HepG2 (cell line): ENCODE measurements around the gene GLUL. TPM values are rescaled to one million over a fixed set of nuclear protein-coding genes. Genes with fewer than 3 reads are reported as not detected.

ENCODE experiments used
- ATF1 ChIP-seq: IDR thresholded peaks from 2 replicates; pipeline ENCODE4 v1.6.1; 2016; ENCODE audit warnings: mild to moderate bottlenecking, control low read depth
- EP300 ChIP-seq, 3 experiments: sonication (generic) in 1 of 3; formaldehyde crosslinking in 1 of 3; IDR thresholded peaks; 2 replicates each; pipeline versions ENCODE4 v1.5.1 to v1.6.1; 2011 to 2020; ENCODE audit warnings: low read depth in 2 of 3, low read length in 2 of 3, borderline replicate concordance in 1 of 3, improper control_type of control experiment in 1 of 3, mild to moderate bottlenecking in 1 of 3, missing genetic modification reagents in 1 of 3, moderate library complexity in 1 of 3
- FOXM1 ChIP-seq: sonication (generic); formaldehyde crosslinking; IDR thresholded peaks from 2 replicates; pipeline ENCODE4 v1.5.0; 2020; ENCODE audit warnings: missing genetic modification reagents
- KLF9 ChIP-seq: IDR thresholded peaks from 2 replicates; pipeline ENCODE4 v1.6.1; 2016; ENCODE audit warnings: low read depth
- MAZ ChIP-seq, 2 experiments: sonication (generic) in 1 of 2; formaldehyde crosslinking in 1 of 2; IDR thresholded peaks; 2 replicates each; pipeline versions ENCODE4 v1.5.0 to v1.6.1; 2012 to 2020; ENCODE audit warnings: low read depth in 2 of 2, mild to moderate bottlenecking in 2 of 2, borderline replicate concordance in 1 of 2, improper control_type of control experiment in 1 of 2, low read length in 1 of 2, missing genetic modification reagents in 1 of 2, moderate library complexity in 1 of 2
- MIER3 ChIP-seq: IDR thresholded peaks from 2 replicates; pipeline ENCODE4 v1.6.1; 2016; ENCODE audit warnings: missing compliant biosample characterization, borderline replicate concordance
- POLR2A ChIP-seq, 2 experiments: IDR thresholded peaks; 2 replicates each; pipeline ENCODE4 v1.6.1; 2011; ENCODE audit warnings: low read depth in 2 of 2, low read length in 2 of 2, mild to moderate bottlenecking in 1 of 2, moderate library complexity in 1 of 2; ENCODE audit not compliant: insufficient read depth in 1 of 2
- SIN3B ChIP-seq: fragments of 150-350 bp; IDR thresholded peaks from 2 replicates; pipeline ENCODE4 v1.6.1; 2014; ENCODE audit warnings: low read length
- TBX2 ChIP-seq: sonication (generic); formaldehyde crosslinking; IDR thresholded peaks from 2 replicates; pipeline ENCODE4 v1.5.0; 2020; ENCODE audit warnings: missing genetic modification reagents, mild to moderate bottlenecking, borderline replicate concordance
- ZFP41 ChIP-seq: sonication (generic); formaldehyde crosslinking; IDR thresholded peaks from 2 replicates; pipeline ENCODE4 v1.4.0; 2020; ENCODE audit warnings: mild to moderate bottlenecking, missing genetic modification reagents, borderline replicate concordance
- ZFP62 ChIP-seq: sonication (generic); formaldehyde crosslinking; IDR thresholded peaks from 2 replicates; pipeline ENCODE4 v1.4.0; 2020; ENCODE audit warnings: missing genetic modification reagents
- ZNF207 ChIP-seq: fragments of 450-650 bp; IDR thresholded peaks from 2 replicates; pipeline ENCODE4 v1.6.1; 2016; ENCODE audit warnings: antibody characterized with exemption, borderline replicate concordance
- ZNF230 ChIP-seq: sonication (generic); formaldehyde crosslinking; IDR thresholded peaks from 2 replicates; pipeline ENCODE4 v1.4.0; 2020; ENCODE audit warnings: mild to moderate bottlenecking, missing genetic modification reagents
- ZNF331 ChIP-seq: sonication (generic); formaldehyde crosslinking; IDR thresholded peaks from 2 replicates; pipeline ENCODE4 v1.4.0; 2020; ENCODE audit warnings: missing genetic modification reagents
- ZNF510 ChIP-seq: sonication (generic); formaldehyde crosslinking; IDR thresholded peaks from 2 replicates; pipeline ENCODE4 v1.4.0; 2020; ENCODE audit warnings: low read depth, mild to moderate bottlenecking, missing genetic modification reagents
- ZNF766 ChIP-seq: sonication (generic); formaldehyde crosslinking; IDR thresholded peaks from 2 replicates; pipeline ENCODE4 v1.5.0; 2020; ENCODE audit warnings: missing genetic modification reagents, borderline replicate concordance
- polyA plus RNA-seq, 8 experiments: library from polyadenylated mRNA; depleted of rRNA in 3 of 8; stranded (reverse) in 7 of 8; unstranded in 1 of 8; fragments of >200 nt; fragmentation: Illumina TruSeq in 4 of 8; extraction: Trizol in 4 of 8; gene quantifications; 2 replicates each; pipeline versions ENCODE4 v1.2.1 to v1.2.3, GENCODE V29; 2011 to 2016; ENCODE audit warnings: low read depth in 4 of 8, missing spikeins in 1 of 8, mixed read lengths in 1 of 8; ENCODE audit not compliant: insufficient read depth in 1 of 8
- total RNA-seq, 5 experiments: library from RNA; depleted of rRNA; stranded (reverse); fragments of >200 nt; fragmentation: Illumina TruSeq; extraction: Trizol; gene quantifications; 2 replicates each; pipeline ENCODE4 v1.2.3, GENCODE V29; 2016; ENCODE audit warnings: low read depth in 1 of 5
- TF ChIP-seq, protein P1 (sequence below): sonication (generic); formaldehyde crosslinking; IDR thresholded peaks from 2 replicates; pipeline ENCODE4 v1.4.0; 2020; ENCODE audit warnings: mild to moderate bottlenecking, missing genetic modification reagents
- TF ChIP-seq, protein P2 (sequence below): sonication (generic); formaldehyde crosslinking; IDR thresholded peaks from 2 replicates; pipeline ENCODE4 v1.5.0; 2020; ENCODE audit warnings: mild to moderate bottlenecking, missing genetic modification reagents, borderline replicate concordance
- TF ChIP-seq, protein P3 (sequence below): sonication (generic); formaldehyde crosslinking; IDR thresholded peaks from 2 replicates; pipeline ENCODE4 v1.5.0; 2020; ENCODE audit warnings: missing genetic modification reagents
- TF ChIP-seq, protein P4 (sequence below): sonication (generic); formaldehyde crosslinking; IDR thresholded peaks from 2 replicates; pipeline ENCODE4 v1.4.0; 2020; ENCODE audit warnings: mild to moderate bottlenecking, missing genetic modification reagents

GLUL gene
- total and polyA plus RNA-seq, 2 of the 13 experiments (the other 11 are each of a cell fraction or from before 2014, with no cell fraction given), result 423 to 827 TPM

DNA sequence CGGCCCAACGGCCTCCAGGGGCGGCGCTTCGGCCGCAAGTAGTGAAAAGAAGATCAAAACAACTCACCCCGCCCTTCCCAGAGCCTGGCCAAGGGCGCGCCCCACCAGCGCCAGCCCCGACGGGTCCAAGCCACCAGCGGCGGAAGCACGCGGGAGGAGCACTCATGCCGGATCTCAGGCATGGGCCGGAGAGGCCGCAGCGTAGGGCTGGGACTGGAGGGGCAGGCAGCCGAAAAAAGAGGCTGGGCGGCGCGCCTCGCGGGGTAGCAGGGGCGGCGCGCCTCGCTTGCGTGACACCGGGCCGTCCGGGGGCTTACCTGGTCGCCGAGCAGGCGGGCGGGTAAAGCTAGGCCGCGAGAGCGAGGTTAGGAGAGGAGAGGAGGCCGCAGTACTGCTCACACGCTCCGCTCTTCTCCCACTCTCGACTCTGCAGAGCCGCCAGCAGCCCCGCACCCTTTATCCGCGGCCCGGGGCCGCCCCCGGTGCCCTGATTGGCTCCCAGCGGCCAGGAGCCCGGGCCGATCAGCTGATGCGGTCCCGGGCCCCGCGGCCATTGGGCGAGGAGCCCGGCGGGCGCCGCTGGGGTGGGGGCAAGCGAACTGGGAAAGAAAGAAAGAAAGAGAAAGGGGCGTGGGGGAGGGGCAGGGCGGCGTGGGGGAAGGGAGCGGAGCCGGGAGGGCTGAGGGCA lies at the start of gene GLUL (continued):
- TF ChIP-seq, protein P1, sequence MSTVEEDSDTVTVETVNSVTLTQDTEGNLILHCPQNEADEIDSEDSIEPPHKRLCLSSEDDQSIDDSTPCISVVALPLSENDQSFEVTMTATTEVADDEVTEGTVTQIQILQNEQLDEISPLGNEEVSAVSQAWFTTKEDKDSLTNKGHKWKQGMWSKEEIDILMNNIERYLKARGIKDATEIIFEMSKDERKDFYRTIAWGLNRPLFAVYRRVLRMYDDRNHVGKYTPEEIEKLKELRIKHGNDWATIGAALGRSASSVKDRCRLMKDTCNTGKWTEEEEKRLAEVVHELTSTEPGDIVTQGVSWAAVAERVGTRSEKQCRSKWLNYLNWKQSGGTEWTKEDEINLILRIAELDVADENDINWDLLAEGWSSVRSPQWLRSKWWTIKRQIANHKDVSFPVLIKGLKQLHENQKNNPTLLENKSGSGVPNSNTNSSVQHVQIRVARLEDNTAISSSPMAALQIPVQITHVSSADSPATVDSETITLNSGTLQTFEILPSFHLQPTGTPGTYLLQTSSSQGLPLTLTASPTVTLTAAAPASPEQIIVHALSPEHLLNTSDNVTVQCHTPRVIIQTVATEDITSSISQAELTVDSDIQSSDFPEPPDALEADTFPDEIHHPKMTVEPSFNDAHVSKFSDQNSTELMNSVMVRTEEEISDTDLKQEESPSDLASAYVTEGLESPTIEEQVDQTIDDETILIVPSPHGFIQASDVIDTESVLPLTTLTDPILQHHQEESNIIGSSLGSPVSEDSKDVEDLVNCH, result peak; percentile 76; the same call in 1 of the 2 replicates
- no peak for TF ChIP-seq SIN3B
- no peak; the same call in 1 of the 2 replicates for TF ChIP-seq ZNF766 (CRISPR knock-in tag)
- TF ChIP-seq TBX2 (CRISPR knock-in tag), result no peak; the same call in 1 of the 2 replicates
- TF ChIP-seq, protein P2, sequence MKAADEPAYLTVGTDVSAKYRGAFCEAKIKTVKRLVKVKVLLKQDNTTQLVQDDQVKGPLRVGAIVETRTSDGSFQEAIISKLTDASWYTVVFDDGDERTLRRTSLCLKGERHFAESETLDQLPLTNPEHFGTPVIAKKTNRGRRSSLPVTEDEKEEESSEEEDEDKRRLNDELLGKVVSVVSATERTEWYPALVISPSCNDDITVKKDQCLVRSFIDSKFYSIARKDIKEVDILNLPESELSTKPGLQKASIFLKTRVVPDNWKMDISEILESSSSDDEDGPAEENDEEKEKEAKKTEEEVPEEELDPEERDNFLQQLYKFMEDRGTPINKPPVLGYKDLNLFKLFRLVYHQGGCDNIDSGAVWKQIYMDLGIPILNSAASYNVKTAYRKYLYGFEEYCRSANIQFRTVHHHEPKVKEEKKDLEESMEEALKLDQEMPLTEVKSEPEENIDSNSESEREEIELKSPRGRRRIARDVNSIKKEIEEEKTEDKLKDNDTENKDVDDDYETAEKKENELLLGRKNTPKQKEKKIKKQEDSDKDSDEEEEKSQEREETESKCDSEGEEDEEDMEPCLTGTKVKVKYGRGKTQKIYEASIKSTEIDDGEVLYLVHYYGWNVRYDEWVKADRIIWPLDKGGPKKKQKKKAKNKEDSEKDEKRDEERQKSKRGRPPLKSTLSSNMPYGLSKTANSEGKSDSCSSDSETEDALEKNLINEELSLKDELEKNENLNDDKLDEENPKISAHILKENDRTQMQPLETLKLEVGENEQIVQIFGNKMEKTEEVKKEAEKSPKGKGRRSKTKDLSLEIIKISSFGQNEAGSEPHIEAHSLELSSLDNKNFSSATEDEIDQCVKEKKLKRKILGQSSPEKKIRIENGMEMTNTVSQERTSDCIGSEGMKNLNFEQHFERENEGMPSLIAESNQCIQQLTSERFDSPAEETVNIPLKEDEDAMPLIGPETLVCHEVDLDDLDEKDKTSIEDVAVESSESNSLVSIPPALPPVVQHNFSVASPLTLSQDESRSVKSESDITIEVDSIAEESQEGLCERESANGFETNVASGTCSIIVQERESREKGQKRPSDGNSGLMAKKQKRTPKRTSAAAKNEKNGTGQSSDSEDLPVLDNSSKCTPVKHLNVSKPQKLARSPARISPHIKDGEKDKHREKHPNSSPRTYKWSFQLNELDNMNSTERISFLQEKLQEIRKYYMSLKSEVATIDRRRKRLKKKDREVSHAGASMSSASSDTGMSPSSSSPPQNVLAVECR (CRISPR knock-in tag), result peak; percentile 91
- no peak for TF ChIP-seq ZFP62 (CRISPR knock-in tag)
- TF ChIP-seq ZFP41 (CRISPR knock-in tag), result no peak
- no peak for TF ChIP-seq ATF1 (CRISPR knock-in tag)
- peak; percentile 40; the same call in 1 of the 2 replicates for TF ChIP-seq FOXM1 (CRISPR knock-in tag)
- TF ChIP-seq, protein P3, sequence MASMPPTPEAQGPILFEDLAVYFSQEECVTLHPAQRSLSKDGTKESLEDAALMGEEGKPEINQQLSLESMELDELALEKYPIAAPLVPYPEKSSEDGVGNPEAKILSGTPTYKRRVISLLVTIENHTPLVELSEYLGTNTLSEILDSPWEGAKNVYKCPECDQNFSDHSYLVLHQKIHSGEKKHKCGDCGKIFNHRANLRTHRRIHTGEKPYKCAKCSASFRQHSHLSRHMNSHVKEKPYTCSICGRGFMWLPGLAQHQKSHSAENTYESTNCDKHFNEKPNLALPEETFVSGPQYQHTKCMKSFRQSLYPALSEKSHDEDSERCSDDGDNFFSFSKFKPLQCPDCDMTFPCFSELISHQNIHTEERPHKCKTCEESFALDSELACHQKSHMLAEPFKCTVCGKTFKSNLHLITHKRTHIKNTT (CRISPR knock-in tag), result 0 out of 2 replicates have a peak, but pooled peaks have one; percentile 15
- TF ChIP-seq KLF9 (CRISPR knock-in tag), result no peak
- TF ChIP-seq ZNF207, result no peak
- no peak; a peak in 2 of 4 replicates for TF ChIP-seq EP300 (IDR thresholded peaks at IDR 0.05; ENCODE audit: low read depth in 2 of 2, low read length in 2 of 2)
- no peak for TF ChIP-seq EP300 (CRISPR knock-in tag; IDR thresholded peaks at IDR 0.05; ENCODE audit: borderline replicate concordance)
- TF ChIP-seq, protein P4, sequence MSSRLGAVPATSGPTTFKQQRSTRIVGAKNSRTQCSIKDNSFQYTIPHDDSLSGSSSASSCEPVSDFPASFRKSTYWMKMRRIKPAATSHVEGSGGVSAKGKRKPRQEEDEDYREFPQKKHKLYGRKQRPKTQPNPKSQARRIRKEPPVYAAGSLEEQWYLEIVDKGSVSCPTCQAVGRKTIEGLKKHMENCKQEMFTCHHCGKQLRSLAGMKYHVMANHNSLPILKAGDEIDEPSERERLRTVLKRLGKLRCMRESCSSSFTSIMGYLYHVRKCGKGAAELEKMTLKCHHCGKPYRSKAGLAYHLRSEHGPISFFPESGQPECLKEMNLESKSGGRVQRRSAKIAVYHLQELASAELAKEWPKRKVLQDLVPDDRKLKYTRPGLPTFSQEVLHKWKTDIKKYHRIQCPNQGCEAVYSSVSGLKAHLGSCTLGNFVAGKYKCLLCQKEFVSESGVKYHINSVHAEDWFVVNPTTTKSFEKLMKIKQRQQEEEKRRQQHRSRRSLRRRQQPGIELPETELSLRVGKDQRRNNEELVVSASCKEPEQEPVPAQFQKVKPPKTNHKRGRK (CRISPR knock-in tag), result no peak
- TF ChIP-seq ZNF230 (CRISPR knock-in tag), result peak; percentile 7; the same call in 1 of the 2 replicates
- TF ChIP-seq ZNF510 (CRISPR knock-in tag), result peak; percentile 47; the same call in 1 of the 2 replicates
- no peak; the same call in 1 of the 2 replicates for TF ChIP-seq MIER3 (CRISPR knock-in tag)
- TF ChIP-seq ZNF331, result no peak; the same call in 1 of the 2 replicates
- no peak for TF ChIP-seq MAZ (IDR thresholded peaks at IDR 0.05; ENCODE audit: borderline replicate concordance, low read depth, low read length)
- peak; percentile 51 for TF ChIP-seq MAZ (CRISPR knock-in tag; IDR thresholded peaks at IDR 0.05; ENCODE audit: low read depth)
- TF ChIP-seq POLR2A (IDR thresholded peaks at IDR 0.05; ENCODE audit: insufficient read depth in 1 of 2, low read depth in 2 of 2, low read length in 2 of 2), result peak; percentile 99 to 100
